HUDEP-2 (cell line): ENCODE results near the gene DNAH9.
"Not testable (repeated sequence)": the region's sequence is repeated elsewhere in the genome, so short reads cannot be mapped to it uniquely, and the experiment has no call there.

Experiments used
- DNase-seq, 76 experiments: peaks; one replicate each; lab custom pipeline; 2025; ENCODE audit not compliant: unreplicated experiment in 76 of 76; lab: John Stamatoyannopoulos, UW

Gene DNAH9

DNA sequence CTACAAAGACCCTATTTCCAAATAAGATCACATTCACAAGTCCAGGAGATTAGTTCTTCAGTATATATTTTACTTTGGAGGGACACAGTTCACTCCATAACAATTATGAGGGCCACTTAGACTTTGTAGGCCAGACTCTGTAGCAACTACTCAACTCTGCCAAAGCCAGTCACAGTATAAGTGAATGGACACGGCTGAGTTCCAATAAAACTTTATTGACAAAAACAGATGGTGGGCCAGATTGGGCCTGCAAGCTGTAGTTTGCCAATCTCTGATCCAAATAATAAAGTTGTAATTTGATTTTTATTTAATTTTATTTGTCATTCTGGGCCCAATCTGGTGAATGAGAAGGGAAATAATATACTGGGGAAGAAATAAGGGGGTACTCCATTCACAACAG lies 297.9 kb downstream of the DNAH9 start:
- no peak for DNase-seq

GRCh38 chr17:11898526-11899235 lies 300.4 kb downstream of the DNAH9 start:
- no peak for DNase-seq

GRCh38 chr17:11899537-11899942 lies 301.3 kb downstream of the DNAH9 start:
- DNase-seq: peak in 24 of 76 experiments; percentile 1 to 48 (median 18)

DNA sequence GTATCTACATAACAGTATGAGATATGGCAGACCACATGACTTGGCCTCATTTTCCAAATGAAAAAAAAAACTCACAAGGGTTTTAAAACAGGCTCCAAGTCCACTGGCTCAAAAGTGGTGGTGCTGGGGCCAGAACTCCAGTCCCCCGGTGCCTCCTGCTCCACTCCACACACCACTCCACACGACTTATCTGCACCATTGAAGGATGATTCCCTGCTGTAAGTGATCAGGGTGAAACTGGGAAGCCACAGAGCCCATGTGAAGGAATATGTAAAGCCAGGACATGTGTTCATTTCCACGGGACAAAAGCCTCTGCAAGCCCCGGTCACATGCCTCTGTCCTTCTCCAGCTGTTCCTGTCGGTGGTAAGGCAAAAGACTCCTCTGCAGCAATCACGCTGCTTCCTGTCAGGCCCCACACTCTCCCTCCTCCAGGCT lies 301.8 kb downstream of the DNAH9 start:
- DNase-seq: peak in 1 of 76 experiments; percentile 7

DNA sequence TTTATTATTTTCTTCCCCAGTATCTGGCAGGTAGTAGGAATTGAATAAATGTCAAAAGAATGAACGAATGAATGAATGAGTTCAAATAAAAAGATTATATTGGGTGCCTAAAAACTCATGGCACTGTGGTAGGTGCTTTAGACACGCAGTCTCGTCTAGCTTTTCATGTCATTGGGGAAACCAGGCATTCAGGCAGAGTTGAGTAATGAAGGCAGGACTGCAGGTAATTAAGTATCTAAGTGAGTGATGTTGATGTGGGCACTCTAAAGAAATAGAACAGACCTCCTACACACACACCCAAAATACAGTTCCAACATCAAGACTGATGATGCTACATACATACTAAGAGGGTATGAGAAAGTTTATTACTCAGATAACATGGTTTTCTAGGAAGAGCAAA lies 302.4 kb downstream of the DNAH9 start:
- DNase-seq: no peak

DNA sequence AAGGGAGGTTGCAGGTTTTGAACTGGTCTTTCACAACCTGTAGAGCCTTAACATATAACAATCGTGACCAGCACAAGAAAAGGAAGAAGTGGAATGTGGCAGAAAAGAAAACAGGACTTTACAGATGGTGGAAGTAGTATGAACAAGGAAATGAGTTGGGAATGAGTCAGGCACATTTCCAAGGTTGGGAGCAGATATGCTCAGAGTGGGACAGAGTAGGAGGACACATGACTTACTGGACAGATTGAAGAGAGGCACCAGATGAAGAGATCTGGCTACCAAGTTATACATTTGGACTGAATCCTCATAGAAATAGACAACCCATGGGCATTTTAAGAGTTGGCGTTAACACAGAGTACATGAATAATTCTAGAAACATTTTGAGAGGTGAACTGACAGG lies 303.7 kb downstream of the DNAH9 start:
- no peak for DNase-seq

- DNase-seq: peak in 74 of 76 experiments; percentile 13 to 99 (median 90)
Observed at GRCh38 chr17:11908711-11909146, 310.5 kb downstream of the DNAH9 start.

- DNase-seq: peak in 15 of 76 experiments; percentile 6 to 53 (median 29)
Observed at GRCh38 chr17:11909348-11909747, 311.1 kb downstream of the DNAH9 start.

DNA sequence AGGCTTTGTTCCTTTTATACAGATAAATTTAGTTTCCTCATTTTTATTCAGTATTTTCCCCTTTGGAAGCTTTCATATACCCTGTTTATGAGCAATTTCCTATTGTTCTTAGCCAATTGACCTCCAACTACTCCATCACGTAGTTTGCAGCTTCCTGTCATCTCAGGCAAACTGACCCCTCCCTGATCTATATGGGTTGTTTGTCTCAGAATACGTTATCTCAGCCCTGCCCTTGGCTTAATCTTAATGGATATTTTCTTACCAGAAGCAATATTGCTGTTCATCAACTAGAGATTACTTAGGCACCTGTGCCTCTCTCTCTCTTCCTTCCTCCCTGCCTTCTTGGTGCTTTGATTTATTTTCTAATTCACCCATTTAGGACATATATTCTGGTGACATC lies 317.8 kb downstream of the DNAH9 start:
- DNase-seq: peak in 3 of 76 experiments; percentile 12 to 25 (median 13)

DNA sequence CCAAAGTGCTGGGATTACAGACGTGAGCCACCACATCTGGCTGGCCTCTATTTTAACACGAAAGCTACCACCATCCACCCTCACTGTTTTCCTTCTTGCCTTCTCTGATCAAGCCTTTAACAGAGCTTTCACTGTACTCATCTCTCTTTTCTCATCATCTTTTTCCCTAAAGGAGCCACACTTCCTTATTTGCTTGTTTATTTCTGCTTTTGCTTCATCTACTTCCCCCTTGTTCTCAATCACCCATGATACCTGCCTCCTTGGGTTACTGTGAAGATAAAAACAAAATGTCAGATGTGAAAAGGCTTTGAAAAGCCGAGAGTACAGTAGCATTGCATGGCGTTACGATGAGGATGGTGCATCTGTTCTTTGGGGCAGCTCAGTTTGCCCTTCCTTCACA lies 319.1 kb downstream of the DNAH9 start:
- DNase-seq: no peak

GRCh38 chr17:11921296-11921695 lies 323.0 kb downstream of the DNAH9 start:
- peak in 1 of 76 experiments; percentile 29 for DNase-seq

- peak in 22 of 76 experiments; percentile 4 to 55 (median 20) for DNase-seq
Observed at GRCh38 chr17:11922638-11923037, 324.4 kb downstream of the DNAH9 start.

- DNase-seq: no peak
Observed at GRCh38 chr17:11924076-11924475, 325.8 kb downstream of the DNAH9 start.

DNA sequence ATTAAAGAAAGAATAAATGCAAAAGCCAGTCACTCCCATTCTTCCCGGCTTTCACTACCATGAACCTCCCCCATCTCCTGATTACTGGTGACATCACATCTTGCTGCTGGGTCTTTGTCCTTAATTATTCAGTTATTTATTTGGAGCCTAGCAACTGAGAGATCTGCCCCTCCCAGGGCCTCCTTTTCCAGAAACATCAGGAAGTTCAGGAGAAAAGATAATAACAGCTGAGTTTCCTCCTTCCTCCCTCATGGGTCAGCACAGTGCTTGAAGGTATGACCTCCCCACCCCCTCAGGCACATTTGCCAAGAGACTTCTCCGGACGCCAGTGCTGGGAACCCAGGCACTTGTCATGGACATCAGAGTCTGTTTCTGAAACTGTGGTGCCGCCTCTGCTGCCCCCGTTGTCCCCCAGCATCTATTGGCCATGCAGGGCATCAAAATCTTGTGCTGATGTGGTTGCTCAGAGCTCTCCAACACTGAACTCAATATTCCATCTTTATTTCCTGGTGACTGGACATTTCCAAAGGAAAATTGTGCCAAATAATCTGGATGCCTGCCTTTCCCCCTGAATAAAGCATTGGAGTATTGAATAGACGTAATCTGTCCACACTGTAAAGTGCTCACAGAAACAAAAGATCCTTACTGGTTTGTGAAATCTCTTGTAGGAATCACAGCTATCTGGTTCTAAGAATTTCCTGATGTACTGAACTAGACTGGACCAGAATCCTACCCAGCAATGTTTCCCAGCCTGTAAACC lies 327.2 kb downstream of the DNAH9 start:
- DNase-seq: no peak

DNA sequence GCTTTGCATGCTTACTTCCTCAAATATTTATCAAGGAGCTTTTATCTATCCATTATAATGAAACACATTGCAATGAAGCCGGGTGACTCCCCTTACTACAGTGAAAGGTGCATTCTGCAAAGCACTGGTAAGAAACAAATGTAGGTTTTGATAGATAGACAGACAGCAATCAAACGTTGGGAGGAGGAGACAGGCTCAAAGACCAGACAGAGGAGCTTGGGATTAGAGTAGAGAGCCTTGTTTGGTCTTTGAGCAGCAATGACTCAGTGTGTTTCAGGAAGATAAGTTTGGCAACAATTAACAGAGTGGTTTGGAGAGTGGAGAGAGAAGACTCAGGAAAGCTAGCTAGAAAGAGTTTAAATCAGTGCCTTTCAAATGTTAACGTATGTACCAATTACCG lies 330.2 kb downstream of the DNAH9 start:
- peak in 53 of 76 experiments; percentile 9 to 87 (median 44) for DNase-seq

DNA sequence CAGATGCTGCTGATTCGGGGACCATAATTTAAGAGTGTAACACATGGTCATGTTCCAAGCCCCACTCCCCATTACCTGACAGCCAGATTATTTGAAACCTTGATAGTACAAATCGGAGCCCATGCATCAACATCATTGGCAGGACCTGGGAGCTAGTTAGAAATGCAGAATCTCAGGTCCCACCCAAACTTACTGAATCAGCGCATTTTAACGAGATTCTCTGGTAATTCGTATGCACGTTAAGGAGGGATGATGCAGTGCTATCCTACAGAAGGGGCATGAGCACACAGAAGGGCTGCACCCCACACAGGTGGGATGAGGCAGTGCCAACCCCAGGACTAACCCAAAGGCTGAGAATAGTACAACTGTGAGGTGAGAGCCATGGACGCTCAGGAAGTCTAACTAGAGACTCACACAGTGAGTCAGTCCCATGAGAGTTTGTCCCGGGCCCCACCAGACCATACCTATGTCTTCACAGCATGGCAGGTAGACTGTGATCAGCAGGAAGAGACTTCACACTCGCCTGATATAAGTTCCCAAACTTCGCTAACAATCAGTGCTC lies 334.1 kb downstream of the DNAH9 start:
- no peak for DNase-seq

GRCh38 chr17:11935734-11936406 lies 337.6 kb downstream of the DNAH9 start:
- peak in 60 of 76 experiments; percentile 4 to 76 (median 54) for DNase-seq

- no peak for DNase-seq
Observed at GRCh38 chr17:11940904-11941303, 342.6 kb downstream of the DNAH9 start.

GRCh38 chr17:11943086-11943485 lies 344.8 kb downstream of the DNAH9 start:
- DNase-seq: not testable (repeated sequence)

GRCh38 chr17:11943759-11944347 lies 345.6 kb downstream of the DNAH9 start:
- DNase-seq: no peak
